HEK293 (cell line): ENCODE measurements around the gene IL34.

ENCODE experiments used
- CTCF ChIA-PET: fragments of 350-600 bp; formaldehyde crosslinking; extraction: SDS; loops from one replicate; lab custom pipeline; 2021; ENCODE audit warnings: antibody characterized with exemption; lab: Yijun Ruan, JAX
- POLR2A ChIA-PET: fragments of 300-600 bp; formaldehyde crosslinking; extraction: SDS; loops from one replicate; lab custom pipeline; 2020; ENCODE audit warnings: antibody characterized with exemption, inconsistent platforms; lab: Yijun Ruan, JAX
- H3K27ac ChIP-seq: fragments of 200-500 bp; sonication (Bioruptor generic); 2 replicates; pipeline ENCODE4 v1.5.1; 2014; ENCODE audit warnings: low read depth, low read length, control low read depth, inconsistent platforms; ENCODE audit errors: extremely low read depth
- H3K36me3 ChIP-seq, 2 experiments: fragments of 200-500 bp in 1 of 2; sonication (Bioruptor generic) in 1 of 2; 1 replicate in 1 of 2; 2 replicates in 1 of 2; pipeline ENCODE4 v1.5.1; 2014 to 2017; ENCODE audit warnings: inconsistent platforms in 2 of 2, low read length in 2 of 2; ENCODE audit not compliant: control insufficient read depth in 2 of 2, insufficient read depth in 1 of 2
- H3K4me1 ChIP-seq: fragments of 200-500 bp; sonication (Bioruptor generic); 2 replicates; pipeline ENCODE4 v1.5.1; 2014; ENCODE audit warnings: mild to moderate bottlenecking, low read length, inconsistent platforms; ENCODE audit not compliant: control insufficient read depth, insufficient read depth
- H3K4me3 ChIP-seq: 2 replicates; pipeline ENCODE4 v1.5.1; 2011; ENCODE audit warnings: low read depth, mild to moderate bottlenecking, control low read depth, low read length, moderate library complexity
- H3K9me3 ChIP-seq: fragments of 200-500 bp; sonication (Bioruptor generic); 2 replicates; pipeline ENCODE4 v1.5.1; 2014; ENCODE audit warnings: low read depth, low read length, inconsistent platforms; ENCODE audit not compliant: control insufficient read depth, insufficient read depth
- EGR2 ChIP-seq: fragments of 450-650 bp; formaldehyde crosslinking; IDR thresholded peaks from 2 replicates; pipeline ENCODE4 v1.5.1; 2016; ENCODE audit warnings: low read depth, missing biosample characterization, missing genetic modification characterization
- GLIS1 ChIP-seq: fragments of 450-650 bp; formaldehyde crosslinking; IDR thresholded peaks from 2 replicates; pipeline ENCODE4 v1.5.1; 2016; ENCODE audit warnings: missing biosample characterization, missing genetic modification characterization
- REPIN1 ChIP-seq: fragments of 450-650 bp; formaldehyde crosslinking; IDR thresholded peaks from 2 replicates; pipeline ENCODE4 v1.5.1; 2017; ENCODE audit warnings: missing biosample characterization, missing genetic modification characterization, low read depth
- SALL2 ChIP-seq: fragments of 450-650 bp; formaldehyde crosslinking; IDR thresholded peaks from 2 replicates; pipeline ENCODE4 v1.5.0; 2017; ENCODE audit warnings: missing biosample characterization, mild to moderate bottlenecking, missing genetic modification characterization, borderline replicate concordance
- TCF7L2 ChIP-seq: IDR thresholded peaks from 2 replicates; pipeline ENCODE4 v1.6.1; 2011; ENCODE audit warnings: low read depth, mild to moderate bottlenecking, inconsistent platforms, low read length, moderate library complexity, borderline replicate concordance
- YY2 ChIP-seq: fragments of 450-650 bp; formaldehyde crosslinking; IDR thresholded peaks from 2 replicates; pipeline ENCODE4 v1.5.1; 2016; ENCODE audit warnings: missing biosample characterization, missing genetic modification characterization
- ZBTB1 ChIP-seq: fragments of 450-650 bp; formaldehyde crosslinking; IDR thresholded peaks from 2 replicates; pipeline ENCODE4 v1.5.1; 2016; ENCODE audit warnings: missing biosample characterization, missing genetic modification characterization
- ZBTB17 ChIP-seq: fragments of 450-650 bp; formaldehyde crosslinking; IDR thresholded peaks from 2 replicates; pipeline ENCODE4 v1.5.1; 2016; ENCODE audit warnings: missing biosample characterization, missing genetic modification characterization
- ZBTB8A ChIP-seq: fragments of 450-650 bp; formaldehyde crosslinking; IDR thresholded peaks from 2 replicates; pipeline ENCODE4 v1.5.1; 2016; ENCODE audit warnings: missing biosample characterization, missing genetic modification characterization
- ZEB2 ChIP-seq: fragments of 450-650 bp; formaldehyde crosslinking; IDR thresholded peaks from 2 replicates; pipeline ENCODE4 v1.5.1; 2016; ENCODE audit warnings: missing biosample characterization, missing genetic modification characterization
- ZFHX2 ChIP-seq: fragments of 450-650 bp; formaldehyde crosslinking; conservative IDR thresholded peaks from 2 replicates; pipeline ENCODE4 v1.5.1; 2016; ENCODE audit warnings: missing biosample characterization, missing genetic modification characterization
- ZNF211 ChIP-seq: fragments of 450-650 bp; formaldehyde crosslinking; IDR thresholded peaks from 2 replicates; pipeline ENCODE4 v1.5.1; 2016; ENCODE audit warnings: low read depth, missing biosample characterization, missing genetic modification characterization
- ZNF341 ChIP-seq: fragments of 450-650 bp; formaldehyde crosslinking; IDR thresholded peaks from 2 replicates; pipeline ENCODE4; 2016; ENCODE audit warnings: low read depth, missing biosample characterization, missing genetic modification characterization
- ZNF366 ChIP-seq: fragments of 450-650 bp; formaldehyde crosslinking; conservative IDR thresholded peaks from 2 replicates; pipeline ENCODE4 v1.5.1; 2016; ENCODE audit warnings: missing biosample characterization, missing genetic modification characterization
- ZNF548 ChIP-seq: fragments of 450-650 bp; formaldehyde crosslinking; IDR thresholded peaks from 2 replicates; pipeline ENCODE4 v1.5.1; 2016; ENCODE audit warnings: missing biosample characterization, missing genetic modification characterization
- ZNF626 ChIP-seq: fragments of 450-650 bp; sonication (Bioruptor Pico); formaldehyde crosslinking; IDR thresholded peaks from 2 replicates; pipeline ENCODE4 v1.5.1; 2018; ENCODE audit warnings: missing biosample characterization, missing genetic modification characterization, inconsistent platforms
- ZNF660 ChIP-seq: fragments of 450-650 bp; IDR thresholded peaks from 2 replicates; pipeline ENCODE4 v1.5.1; 2018; ENCODE audit warnings: missing biosample characterization, mild to moderate bottlenecking, missing genetic modification characterization
- ZNF701 ChIP-seq: fragments of 450-650 bp; formaldehyde crosslinking; IDR thresholded peaks from 2 replicates; pipeline ENCODE4 v1.5.1; 2016; ENCODE audit warnings: missing biosample characterization, missing genetic modification characterization
- ZNF76 ChIP-seq: fragments of 450-650 bp; formaldehyde crosslinking; IDR thresholded peaks from 2 replicates; pipeline ENCODE4; 2016; ENCODE audit warnings: low read depth, missing biosample characterization, missing genetic modification characterization, borderline replicate concordance
- TF ChIP-seq, protein P1 (sequence below): fragments of 450-650 bp; formaldehyde crosslinking; IDR thresholded peaks from 2 replicates; pipeline ENCODE4 v1.5.1; 2017; ENCODE audit warnings: missing biosample characterization, missing genetic modification characterization
- TF ChIP-seq, protein P2 (sequence below): fragments of 450-650 bp; formaldehyde crosslinking; IDR thresholded peaks from 2 replicates; pipeline ENCODE4 v1.5.1; 2016; ENCODE audit warnings: missing biosample characterization, missing genetic modification characterization

Gene IL34

DNA sequence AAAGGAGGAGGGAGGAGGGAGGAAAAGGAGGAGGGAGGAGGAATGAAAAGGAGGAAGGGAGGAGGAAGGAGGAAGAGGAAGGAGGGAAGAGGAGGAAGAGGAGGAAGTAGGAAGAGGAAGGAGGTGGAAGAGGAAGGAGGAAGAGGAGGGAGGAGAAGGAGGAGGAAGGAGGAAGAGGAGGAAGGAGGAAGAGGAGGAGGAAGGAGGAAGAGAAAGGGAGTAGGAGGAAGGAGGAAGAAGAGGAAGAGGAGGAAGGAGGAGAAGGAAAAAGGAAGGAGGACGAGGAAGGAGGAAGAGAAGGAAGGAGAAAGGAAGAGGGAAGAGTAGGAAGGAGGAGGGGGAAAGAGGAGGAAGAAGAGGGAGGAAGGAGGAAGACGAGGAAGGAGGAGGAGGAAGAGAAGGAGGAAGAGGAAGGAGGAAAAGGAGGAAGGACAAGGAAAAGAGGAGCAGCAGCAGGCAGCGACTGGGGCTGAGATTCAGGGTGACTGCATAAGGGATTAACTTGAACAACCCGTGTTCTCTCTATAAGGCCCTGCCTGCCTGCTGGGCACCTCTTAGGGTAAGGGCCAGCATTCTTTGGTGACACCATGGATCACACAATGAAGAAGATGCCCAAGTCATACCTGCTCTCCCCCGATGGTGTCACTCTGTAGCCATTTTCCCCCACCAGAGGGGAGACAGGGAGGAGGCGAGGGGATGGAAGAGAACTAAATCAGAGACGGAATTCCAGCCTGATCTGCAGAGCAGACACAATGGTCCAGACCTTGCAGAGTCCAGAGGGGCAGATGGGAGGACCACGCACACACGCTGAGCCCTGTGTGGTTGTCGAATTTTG, 1.4 kb upstream of the IL34 start (continued):
- TF ChIP-seq ZNF366, result peak; percentile 90
- TF ChIP-seq ZEB2 (tag by site-specific recombination), result no peak
- no peak for TF ChIP-seq ZNF548 (tag by site-specific recombination)
- no peak for TF ChIP-seq ZBTB8A (tag by site-specific recombination)
- 0 out of 2 replicates have a peak, but pooled peaks have one; percentile 63 for TF ChIP-seq ZNF211 (tag by site-specific recombination)
- TF ChIP-seq TCF7L2, result no peak
- TF ChIP-seq, protein P1, sequence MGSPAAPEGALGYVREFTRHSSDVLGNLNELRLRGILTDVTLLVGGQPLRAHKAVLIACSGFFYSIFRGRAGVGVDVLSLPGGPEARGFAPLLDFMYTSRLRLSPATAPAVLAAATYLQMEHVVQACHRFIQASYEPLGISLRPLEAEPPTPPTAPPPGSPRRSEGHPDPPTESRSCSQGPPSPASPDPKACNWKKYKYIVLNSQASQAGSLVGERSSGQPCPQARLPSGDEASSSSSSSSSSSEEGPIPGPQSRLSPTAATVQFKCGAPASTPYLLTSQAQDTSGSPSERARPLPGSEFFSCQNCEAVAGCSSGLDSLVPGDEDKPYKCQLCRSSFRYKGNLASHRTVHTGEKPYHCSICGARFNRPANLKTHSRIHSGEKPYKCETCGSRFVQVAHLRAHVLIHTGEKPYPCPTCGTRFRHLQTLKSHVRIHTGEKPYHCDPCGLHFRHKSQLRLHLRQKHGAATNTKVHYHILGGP (tag by site-specific recombination), result peak; percentile 11; the same call in 1 of the 2 replicates
- TF ChIP-seq YY2 (tag by site-specific recombination), result 0 out of 2 replicates have a peak, but pooled peaks have one; percentile 46
- TF ChIP-seq ZNF341 (tag by site-specific recombination), result no peak
- TF ChIP-seq ZBTB17, result 0 out of 2 replicates have a peak, but pooled peaks have one; percentile 18
- no peak for TF ChIP-seq ZNF626 (tag by site-specific recombination)
- TF ChIP-seq SALL2, result peak; percentile 69; the same call in 1 of the 2 replicates
- TF ChIP-seq ZNF660 (tag by site-specific recombination), result no peak
- TF ChIP-seq, all 188 proteins: peak for 22

DNA sequence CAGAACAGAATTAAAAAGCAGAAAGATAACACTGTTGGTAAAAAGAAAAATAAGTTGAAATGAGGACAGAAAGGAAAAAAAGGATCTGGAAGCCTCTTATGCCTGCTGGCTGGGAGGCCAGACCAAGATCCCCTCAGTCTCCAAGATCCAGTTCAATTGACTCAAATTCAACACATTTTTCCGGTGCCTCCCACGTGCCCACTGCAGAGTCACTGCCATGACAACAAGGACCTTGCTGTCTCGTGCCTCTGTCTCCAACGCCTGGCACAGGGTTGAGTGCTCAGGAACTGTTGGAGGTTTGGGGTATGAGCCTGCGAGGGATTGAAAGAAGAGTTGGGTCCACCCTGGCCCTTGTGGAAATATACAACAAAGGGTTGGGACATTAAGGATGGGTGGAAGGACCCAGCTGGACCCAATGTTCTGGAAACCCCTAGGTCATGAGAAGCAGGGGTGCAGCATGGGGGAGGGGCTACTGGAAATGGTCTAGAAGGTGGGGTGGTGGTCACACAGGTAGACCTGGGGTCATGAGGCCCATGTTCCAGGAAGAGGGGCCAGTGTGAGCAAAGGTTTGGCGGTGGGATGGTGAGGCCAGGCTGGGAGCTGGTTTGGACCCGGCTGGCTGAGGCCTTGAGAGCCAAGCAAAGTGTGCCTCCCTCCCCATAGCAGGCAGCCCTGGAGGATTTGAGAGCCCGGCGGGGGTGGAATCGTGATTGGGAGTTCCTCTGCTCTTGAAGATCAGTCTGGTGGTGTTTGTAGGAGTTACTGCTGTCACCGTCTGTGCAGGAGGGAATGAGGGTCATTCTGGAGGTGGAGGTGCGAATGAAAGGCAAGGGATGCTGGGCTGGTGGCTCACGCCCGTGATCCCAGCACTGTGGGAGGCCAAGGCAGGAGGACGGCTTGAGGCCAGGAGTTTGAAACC, 1.3 kb downstream of the IL34 start:
- Histone ChIP-seq H3K4me3 (no peak overlapping the region), H3K27ac (no peak overlapping the region), H3K9me3 (no peaks in the 10 kb centered on the region), H3K4me1 (no peaks in the 10 kb centered on the region), H3K36me3 (no peaks in the 10 kb centered on the region)
- TF ChIP-seq ZFHX2 (tag by site-specific recombination) (0 out of 2 replicates have a peak, but pooled peaks have one; percentile 11), GLIS1 (tag by site-specific recombination) (no peak), ZBTB1 (tag by site-specific recombination) (no peak), ZNF701 (tag by site-specific recombination) (no peak), REPIN1 (tag by site-specific recombination) (no peak), EGR2 (peak; percentile 71; the same call in 1 of the 2 replicates)
- ChIA-PET POLR2A (no interaction called here), CTCF (interaction anchor here (0.7 kb wide), 1 partner anchor 1084 kb away, joined by 4 read pairs; no protein-coding TSS in a partner anchor)

DNA sequence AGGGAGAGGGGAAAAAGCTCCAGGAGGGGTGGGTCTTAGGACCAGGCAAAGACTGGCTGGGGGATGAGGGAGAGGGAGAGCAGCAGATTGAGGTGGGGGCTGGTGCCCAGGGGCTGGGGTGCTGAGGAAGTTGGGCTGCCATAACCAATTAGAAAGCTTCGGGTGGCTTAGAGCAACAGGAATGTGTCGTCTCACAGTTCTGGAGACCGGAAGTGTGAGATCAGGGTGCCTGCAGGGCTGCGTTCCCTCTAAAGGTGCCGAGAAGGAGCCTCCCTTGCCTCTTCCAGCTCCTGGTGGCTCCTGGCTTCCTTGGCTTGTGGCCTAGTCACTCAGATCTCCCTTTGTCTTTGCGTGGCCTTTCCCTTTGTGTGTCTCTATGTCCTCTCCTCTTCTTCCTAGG, 2.2 kb downstream of the IL34 start:
- CTCF ChIA-PET, result no interaction called here
- Histone ChIP-seq H3K4me1 (no peaks in the 10 kb centered on the region), H3K36me3 (no peaks in the 10 kb centered on the region), H3K4me3 (no peak overlapping the region), H3K27ac (no peak overlapping the region), H3K9me3 (no peaks in the 10 kb centered on the region)
- POLR2A ChIA-PET, result interaction anchor here (0.6 kb wide), 1 partner anchor 494 kb away, joined by 3 read pairs; no protein-coding TSS in a partner anchor
- no peak for TF ChIP-seq ZNF76 (tag by site-specific recombination)
- TF ChIP-seq, protein P2, sequence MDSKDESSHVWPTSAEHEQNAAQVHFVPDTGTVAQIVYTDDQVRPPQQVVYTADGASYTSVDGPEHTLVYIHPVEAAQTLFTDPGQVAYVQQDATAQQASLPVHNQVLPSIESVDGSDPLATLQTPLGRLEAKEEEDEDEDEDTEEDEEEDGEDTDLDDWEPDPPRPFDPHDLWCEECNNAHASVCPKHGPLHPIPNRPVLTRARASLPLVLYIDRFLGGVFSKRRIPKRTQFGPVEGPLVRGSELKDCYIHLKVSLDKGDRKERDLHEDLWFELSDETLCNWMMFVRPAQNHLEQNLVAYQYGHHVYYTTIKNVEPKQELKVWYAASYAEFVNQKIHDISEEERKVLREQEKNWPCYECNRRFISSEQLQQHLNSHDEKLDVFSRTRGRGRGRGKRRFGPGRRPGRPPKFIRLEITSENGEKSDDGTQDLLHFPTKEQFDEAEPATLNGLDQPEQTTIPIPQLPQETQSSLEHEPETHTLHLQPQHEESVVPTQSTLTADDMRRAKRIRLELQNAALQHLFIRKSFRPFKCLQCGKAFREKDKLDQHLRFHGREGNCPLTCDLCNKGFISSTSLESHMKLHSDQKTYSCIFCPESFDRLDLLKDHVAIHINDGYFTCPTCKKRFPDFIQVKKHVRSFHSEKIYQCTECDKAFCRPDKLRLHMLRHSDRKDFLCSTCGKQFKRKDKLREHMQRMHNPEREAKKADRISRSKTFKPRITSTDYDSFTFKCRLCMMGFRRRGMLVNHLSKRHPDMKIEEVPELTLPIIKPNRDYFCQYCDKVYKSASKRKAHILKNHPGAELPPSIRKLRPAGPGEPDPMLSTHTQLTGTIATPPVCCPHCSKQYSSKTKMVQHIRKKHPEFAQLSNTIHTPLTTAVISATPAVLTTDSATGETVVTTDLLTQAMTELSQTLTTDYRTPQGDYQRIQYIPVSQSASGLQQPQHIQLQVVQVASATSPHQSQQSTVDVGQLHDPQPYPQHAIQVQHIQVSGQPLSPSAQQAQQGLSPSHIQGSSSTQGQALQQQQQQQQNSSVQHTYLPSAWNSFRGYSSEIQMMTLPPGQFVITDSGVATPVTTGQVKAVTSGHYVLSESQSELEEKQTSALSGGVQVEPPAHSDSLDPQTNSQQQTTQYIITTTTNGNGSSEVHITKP (tag by site-specific recombination), result peak; percentile 41; the same call in 1 of the 2 replicates
